Fibroblast of skin of right biceps (primary cell): Measurements from ENCODE around the gene COL11A1.
"Not testable (repeated sequence)": the region's sequence is repeated elsewhere in the genome, so short reads cannot be mapped to it uniquely, and the experiment has no call there.

Experiments used
- DNase-seq: peaks from one replicate; pipeline ENCODE4 v3.0.0-alpha.2; 2013

The COL11A1 gene

DNA sequence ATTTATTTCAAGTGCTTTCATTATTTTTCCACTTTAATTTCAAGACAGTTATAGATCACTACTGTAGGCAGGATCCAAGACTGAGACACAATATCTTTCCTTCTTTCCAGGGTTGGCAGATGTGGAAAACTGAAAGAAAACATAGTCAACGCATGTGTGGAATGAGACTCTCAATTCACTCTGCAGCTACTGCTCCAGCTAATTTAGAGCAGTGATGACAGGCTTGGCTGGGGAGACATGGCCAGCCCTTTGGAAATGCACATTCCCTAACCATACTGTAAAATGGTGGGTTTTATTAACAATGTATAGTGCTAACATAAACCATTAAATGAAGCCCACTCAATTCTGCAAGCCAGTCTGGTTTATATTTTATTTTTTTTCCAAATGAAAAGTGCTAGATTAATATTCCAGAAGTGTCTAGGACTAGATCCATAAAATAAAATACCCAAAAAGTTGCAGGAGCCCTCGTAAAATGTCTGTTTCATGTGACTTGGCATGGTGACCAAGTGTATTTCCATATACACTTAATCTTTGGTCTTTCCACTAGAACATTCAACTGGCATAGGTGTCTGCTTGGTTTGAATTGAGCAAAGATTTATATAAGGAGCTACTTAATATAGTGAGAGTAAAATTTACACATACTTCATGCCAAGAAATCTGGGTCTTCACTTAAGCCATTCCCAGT lies 32.9 kb downstream of the COL11A1 start:
- DNase-seq = no peak

DNA sequence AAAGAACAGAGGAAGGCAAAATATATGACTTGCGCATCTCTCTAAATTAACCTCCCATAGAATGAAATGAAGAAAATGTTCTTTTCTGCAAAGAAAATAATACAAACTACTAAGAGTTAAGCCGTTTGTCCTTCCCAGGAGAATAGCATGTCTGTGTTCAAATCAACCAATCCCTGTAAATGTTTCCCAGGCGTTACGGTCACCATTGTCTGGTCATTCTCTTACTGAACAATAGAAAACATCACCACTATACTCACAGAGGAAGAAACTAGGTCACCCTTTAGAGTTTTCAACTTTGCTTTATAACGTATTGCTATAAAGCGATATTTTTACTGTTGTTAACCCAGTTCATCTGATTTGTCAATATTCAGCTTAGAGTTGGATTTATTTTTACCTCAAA lies 34.1 kb downstream of the COL11A1 start:
- DNase-seq = no peak

DNA sequence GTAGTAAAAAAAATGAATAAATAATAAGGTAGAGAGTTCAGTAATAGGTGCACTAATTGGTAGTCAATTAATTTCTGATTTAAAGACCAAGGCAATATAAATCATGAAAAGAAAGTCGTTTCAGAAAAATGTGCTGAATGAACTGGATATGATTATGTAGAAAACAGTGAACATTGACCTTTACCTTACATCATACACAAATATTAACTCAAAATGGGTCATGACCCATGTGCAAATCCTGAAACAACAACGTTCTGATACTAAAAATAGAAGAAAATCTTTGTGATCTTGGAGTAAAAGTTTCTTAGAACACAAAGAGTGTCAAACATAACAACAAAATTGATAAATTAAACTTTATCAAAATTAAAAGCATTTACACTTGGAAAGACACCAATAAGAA lies 39.1 kb downstream of the COL11A1 start:
- no peak for DNase-seq

DNA sequence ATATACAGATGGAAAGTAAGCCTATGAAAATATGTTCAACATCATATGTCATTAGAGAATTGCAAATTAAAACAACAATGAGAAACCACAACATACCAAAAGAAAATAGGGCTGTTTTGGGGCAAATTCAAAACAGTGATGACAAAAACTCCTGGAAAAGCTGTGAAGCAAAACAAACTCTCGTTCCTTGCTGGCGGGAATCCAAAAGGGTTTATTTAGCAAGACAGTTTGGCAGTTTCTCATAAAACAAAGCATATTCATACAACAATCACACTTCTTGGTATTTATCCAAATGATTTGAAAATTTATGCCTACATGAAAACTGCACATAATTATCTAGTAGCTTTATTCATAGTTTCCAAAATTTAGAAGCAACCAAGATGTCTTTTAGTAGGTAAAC lies 44.4 kb downstream of the COL11A1 start:
- DNase-seq = no peak

DNA sequence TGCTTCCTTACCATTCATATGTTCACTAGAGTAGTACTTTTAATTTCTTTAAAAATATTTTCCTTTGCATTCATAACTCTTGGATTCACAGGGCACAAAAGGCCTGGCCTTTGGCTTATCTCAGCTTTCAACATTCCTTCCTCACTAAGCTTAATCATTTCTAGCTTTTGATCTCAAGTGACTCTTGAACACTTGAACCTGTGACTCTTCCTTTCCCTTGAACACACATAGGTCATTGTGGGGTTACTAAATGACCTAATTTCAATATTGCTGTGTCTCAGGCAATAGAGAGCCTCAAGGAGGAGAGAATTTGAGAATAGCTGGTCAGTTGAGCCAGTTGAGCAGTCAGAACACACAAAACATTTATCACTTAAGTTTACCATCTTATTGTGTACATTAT lies 49.9 kb downstream of the COL11A1 start:
- DNase-seq = no peak

DNA sequence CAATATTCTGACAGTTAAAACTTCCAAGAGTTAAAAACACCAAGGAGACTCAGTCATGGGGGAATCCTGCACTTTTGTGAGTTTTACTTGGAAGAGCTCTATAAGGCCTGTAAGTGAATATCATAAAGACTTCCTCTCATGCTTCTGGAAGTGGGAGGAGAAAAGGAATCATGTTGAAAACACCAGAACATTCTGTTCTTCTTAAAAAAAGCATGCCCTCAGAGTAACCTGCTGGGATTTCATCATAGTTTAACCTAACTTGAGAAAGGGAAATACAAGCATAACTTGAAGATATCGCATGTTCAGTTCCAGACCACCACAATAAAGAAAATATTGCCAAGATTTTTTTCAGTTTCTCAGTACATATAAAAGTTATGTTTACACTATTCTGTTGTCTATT lies 51.9 kb downstream of the COL11A1 start:
- DNase-seq = no peak

DNA sequence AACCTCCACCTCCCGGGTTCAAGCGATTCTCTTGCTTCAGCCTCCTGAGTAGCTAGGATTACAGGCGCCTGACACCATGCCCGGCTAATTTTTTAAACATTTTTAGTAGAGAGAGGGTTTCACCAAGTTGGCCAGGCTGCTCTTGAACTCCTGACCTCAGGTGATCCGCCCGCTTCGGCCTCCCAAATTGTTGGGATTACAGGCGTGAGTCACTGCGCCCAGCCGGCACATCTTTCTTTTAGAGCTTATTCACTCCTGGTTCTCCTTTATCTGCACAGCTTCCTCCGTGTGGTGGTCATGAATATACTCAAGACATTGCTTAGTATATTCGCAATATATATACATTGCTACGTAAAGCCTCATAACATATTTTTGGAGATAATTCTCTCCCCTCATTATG lies 80.2 kb downstream of the COL11A1 start:
- DNase-seq = not testable (repeated sequence)

DNA sequence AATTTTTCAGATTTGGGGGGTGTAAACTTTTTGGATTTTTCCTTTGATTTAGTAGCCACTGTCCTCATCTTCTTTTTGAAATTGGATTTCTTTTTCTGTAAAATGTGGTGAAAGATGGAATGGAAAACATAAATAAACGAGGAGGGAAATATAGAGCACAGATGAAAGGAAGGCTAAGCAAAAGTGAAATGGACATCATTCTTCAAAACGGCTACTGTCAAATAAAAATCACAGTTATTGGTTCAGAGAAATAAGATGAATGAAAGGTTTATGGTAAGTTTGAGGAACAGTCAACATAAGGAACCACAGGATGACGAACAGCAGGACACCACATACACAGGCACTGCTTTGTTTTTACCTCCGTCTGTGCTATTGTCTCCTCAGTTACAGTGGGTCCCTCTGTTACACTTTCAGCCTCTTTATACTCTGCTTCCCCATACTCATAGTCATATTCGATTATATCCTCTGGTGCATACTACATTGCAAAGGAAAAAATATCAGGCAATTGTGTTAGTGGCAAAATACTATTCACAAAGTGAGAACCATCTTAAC lies 82.4 kb downstream of the COL11A1 start:
- DNase-seq = no peak

DNA sequence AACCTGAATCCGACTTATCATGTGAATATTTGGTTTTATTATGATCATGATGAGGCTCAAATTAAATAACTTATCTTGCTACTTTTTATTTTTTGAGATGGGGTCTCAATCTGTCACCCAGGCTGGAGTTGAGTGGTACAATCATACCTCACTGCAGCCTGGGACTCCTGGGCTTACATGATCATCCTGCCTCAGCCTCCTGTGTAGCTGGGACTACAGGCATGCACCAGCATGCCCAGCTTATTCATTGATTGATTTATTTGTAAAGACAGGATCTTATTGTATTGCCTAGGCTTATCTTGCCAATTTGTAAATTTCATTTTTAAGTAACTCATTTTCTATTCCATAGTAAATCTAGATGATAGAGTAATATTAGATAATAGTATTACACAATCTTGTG lies 84.3 kb downstream of the COL11A1 start:
- DNase-seq = no peak

DNA sequence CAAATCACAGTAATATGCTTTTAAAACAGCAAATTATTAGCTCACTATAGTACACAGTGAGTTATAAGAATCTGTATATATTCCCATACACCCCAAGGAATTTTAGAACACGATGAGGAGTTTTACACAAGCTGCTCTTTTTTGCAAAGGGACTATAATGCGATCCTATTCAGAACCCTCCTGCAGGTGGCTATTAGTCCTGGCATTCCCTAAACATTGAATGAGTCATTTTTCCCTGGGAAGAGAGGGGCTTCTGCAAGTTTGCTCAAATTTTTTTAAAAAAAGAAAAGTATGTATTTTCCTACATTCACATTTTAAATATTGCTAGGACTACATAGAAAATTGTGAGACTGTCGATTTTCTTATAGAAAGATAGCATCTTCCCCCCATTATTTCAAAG lies 106.3 kb downstream of the COL11A1 start:
- no peak for DNase-seq

DNA sequence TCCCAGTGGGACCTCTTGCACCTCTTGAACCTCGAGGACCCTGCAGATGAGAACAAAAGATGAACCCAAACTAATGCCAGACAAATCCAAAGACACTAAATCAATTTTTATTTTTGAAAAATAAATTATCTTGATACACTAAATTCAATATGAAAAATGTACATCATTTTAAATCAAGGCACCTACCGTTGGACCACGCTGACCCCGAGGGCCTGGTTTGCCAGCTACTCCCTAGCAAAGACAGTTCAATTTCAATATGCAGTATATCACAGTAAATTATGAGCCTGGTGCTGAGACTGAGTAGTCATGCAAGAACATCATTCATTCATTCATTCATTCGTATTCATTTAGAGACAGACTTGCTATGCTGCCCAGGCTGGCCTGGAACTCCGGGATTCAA lies 129.4 kb downstream of the COL11A1 start:
- no peak for DNase-seq

DNA sequence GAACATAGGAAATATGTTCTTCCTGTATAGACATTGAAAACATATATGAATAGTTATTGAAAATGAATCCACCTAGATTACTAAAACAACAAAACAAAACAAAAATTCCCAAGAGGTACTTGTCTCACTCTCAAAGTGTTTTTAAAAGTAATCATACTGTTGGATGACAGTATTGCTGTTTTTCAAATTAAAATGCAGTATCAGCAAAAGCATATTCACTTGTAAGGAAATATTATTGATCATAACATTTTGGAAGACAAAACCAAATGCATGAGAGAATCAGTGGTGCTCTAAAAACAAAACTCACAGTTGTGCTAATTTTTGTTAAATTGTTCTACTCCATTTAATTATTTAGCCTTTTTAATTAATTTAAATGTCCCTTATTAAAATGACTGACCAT lies 131.0 kb downstream of the COL11A1 start:
- DNase-seq = no peak

DNA sequence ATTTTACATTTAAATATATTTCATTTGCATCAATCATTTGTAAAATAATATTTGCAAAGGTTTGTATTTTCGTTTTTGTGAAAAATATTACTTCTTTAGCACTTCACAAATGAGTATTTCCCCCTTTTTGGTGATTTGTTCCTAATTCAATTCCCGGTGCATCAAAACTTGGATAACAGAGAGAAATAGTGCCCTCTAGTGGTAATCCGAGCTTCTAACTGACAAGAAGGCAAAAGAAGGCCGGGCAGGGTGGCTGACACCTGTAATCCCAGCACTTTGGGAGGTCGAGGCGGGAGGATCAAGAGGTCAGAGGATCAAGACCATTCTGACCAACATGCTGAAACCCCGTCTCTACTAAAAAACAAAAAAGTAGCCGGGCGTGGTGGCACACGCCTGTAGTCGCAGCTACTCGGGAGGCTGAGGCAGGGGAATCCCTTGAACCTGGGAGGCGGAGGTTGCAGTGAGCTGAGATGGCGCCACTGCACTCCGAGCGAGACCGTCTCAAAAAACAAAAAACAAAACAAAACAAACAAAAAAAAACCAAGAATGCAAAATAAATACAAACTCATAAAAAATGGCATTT lies 137.7 kb downstream of the COL11A1 start:
- peak; percentile 55 for DNase-seq

DNA sequence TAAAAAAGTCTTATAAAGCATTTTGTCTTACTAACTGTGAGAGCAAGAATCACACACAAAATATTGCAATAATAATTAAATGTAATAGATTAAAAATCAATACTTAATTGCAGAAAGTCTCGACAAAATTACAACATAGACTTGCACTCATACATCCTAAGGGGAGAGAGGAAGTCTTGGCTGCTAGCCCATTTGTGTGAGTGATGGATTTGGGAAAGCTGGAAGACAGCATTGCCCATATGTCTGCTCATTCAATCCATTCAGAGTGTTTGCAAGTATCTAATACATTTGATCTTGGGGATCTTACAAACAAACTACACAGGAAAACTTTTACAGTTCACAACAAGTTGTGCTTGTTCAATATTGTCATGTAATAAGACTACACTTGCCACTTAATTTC lies 140.5 kb downstream of the COL11A1 start:
- DNase-seq = peak; percentile 26

DNA sequence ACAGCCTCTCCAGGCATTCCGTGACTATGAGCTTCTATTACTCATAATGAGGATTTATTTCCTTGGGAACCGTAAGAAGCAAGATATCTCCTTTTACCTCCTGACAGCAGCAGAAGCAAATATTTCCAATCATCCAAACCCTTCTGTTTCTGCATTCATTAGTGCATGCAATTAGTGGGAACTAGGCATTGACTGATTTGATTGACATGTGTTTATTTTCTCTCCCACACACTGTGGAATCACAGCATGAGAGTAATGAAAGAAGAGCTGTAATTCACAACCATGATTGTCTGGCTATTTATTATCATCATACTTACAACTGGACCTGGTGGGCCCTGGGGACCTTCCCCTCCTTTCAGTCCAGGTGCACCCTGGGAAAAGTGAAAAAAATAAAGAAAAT lies 146.8 kb downstream of the COL11A1 start:
- DNase-seq = no peak

DNA sequence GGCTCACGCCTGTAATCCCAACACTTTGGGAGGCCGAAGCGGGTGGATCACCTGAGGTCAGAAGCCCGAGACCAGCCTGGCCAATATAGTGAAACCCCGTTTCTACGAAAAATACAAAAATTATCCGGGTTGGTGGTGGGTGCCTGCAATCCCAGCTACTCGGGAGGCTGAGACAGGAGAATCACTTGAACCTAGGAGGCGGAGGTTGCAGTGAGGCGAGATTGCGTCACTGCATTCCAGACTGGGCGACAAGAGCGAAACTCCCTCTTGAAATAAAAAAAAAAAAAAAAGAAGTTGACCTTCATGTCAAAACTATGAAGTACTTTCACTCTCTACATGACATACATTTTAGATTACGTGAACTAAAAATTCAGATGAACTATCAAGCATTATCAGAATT lies 153.7 kb downstream of the COL11A1 start:
- DNase-seq = no peak

DNA sequence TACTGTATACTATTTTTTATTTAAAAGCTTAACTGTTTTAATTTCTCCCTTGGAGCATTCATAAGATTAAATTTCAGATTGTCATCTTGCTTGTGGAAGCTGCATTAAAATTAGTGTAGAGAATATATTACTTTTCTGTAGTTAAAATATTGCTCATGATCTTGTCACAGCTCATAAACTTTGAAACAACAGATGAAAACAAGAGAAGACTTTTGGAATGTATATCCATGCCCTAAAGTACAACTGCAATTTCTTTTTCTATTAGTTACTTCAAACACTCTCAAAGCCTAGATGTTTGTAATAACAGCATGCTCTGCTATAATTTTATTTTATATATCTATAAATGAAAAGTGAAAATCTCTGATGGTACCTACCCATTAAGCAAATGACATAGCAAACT lies 155.9 kb downstream of the COL11A1 start:
- no peak for DNase-seq

DNA sequence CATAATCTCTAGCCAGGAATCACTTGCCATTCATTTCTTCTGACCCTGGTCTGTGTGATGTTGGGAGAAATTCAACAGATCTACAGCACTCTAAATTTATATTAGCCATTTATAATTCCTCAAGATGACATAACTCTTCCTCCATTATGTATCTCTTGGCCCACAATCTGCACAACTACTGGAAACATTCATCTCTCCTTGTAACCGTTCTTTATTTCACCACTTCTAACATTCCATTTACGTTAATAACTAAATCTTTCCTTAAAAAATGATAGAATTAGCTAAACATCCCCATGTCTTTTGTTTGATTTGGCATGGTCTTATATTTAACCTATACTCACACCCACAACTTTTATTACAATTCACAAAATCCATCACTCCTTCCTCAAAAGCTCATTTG lies 166.0 kb downstream of the COL11A1 start:
- DNase-seq = no peak

DNA sequence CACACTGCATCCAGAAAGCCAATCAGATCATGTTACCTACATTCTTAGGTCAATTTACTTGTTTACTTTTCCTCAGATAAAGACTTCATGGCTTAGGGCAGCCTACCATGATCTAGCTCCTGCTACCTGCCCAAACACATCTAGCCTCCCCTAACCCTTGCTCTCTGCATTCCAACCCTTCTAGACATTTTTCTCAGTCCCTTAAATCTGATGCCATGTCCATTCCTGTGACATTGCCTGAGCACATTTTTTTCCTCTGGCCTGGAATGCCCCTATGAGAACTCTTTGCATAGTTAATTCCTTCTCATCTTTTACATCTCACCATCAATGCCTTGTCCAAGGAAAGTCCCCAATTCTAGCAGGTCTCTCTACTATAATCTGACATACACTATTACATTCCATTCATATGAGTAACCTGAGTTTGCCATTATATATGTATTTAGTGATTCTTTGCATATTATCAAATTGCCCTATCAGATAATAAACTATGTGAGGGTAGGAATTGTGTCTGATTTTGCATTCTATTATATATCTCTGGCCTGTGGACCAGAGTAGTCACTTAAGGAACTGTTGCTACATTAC lies 166.9 kb downstream of the COL11A1 start:
- DNase-seq = peak; percentile 21

DNA sequence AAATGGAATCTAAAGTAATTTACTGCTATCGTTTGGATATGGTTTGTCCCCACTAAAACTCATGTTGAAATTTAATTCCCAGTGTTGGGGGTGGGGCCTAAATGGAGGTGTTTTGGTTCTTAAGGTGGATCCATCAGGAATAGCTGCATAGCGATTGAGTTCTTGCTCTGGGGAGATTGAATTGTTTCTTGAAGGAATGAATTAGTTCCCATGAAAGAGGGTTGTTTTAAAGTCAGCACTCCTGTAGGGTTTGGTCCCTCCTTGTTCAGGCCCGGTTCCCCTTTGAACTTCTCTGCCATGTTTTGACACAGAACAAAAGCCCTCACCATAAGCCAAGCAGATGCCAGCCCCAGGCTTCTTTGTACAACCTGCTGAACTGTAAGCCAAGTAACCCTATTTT lies 170.9 kb downstream of the COL11A1 start:
- no peak for DNase-seq

DNA sequence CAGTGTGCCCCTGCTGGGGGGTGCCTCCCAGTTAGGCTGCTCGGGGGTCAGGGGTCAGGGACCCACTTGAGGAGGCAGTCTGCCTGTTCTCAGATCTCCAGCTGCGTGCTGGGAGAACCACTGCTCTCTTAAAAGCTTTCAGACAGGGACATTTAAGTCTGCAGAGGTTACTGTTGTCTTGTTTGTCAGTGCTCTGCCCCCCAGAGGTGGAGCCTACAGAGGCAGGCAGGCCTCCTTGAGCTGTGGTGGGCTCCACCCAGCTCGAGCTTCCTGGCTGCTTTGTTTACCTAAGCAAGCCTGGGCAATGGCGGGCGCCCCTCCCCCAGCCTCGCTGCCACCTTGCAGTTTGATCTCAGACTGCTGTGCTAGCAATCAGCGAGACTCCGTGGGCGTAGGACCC lies 175.0 kb downstream of the COL11A1 start:
- not testable (repeated sequence) for DNase-seq

DNA sequence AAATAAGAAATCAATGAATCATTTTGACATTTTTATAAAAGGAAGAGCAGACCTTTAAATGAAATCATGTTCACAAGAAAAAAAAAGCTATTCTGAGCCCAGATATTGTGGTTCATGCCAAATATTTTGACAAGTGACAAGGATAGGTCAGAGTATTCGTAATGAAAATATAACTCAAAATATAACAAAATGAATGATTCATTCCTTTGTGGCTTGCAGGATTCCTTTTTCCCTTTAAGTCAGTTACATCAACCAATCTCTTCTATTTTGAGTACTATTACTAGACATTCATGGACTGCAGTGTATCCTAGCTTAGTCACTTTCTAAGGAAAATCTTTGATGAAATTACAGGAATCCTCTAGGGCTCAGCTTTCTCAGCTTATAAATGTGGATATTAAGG lies 188.7 kb downstream of the COL11A1 start:
- DNase-seq = peak; percentile 81

DNA sequence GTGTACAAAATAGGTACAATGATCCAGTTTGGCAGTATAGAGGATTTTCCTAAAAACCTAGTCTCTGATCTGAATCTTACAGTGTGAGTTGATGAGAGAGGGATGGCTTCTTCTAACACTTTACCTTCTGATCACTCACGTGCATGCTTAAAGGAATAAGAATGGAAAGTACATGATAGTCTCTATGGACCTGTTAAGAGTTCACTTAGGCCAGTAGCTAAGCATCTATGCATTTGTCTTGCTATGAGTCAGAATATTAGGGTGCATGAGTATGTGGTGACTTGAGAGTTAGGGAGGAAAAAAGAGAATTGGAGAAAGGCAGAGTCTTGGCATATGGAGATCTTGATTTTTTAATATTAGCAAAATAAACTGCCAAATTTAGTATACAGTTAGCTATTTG lies 206.3 kb downstream of the COL11A1 start:
- peak; percentile 26 for DNase-seq

DNA sequence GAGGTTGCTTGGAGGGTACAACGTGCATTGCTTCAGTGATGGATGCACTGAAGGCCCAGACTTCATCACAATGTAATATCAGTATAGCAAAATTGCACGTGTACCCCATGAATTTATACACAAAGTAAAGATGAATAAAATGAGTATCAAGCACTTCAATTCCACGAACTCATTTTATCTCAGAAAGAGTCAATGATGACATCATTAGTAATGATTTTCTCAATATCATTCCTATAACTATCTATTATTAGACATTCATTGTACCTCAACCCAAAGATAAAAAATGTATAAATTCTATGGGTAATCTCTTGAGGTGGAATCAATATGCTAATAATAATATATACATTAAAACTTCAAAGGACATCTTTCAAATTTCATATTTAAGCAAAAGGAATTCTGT lies 208.4 kb downstream of the COL11A1 start:
- DNase-seq = no peak

DNA sequence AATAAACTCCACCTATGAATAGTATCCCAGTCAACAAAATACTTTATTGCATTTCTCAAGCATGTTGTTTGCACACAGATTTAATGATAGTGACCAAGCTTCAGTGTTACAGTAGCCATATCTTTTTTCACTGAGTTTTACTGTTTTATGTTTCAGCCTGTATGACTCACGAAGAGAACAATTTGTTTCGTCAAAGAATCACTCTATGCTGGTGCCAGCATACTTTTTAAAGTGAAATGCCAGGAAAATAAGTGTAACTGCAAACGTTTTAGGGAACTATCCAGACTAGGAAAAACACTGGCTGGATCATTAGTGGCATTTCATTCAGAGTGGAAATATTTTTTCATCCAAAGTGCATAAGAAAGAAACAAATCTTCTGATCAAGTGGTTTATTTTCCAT lies 210.8 kb downstream of the COL11A1 start:
- peak; percentile 76 for DNase-seq
